Measurements from ENCODE around the gene IL20RA. TPM values are rescaled to one million over a fixed set of nuclear protein-coding genes. Genes with fewer than 3 reads are reported as not detected.

IL20RA gene
- total and polyA plus RNA-seq, 2 of the 13 experiments (the other 11 are each of a cell fraction or from before 2014, with no cell fraction given) = not detected

GRCh38 chr6:137087902-137088301 lies 43.1 kb upstream of the IL20RA start:
- no peaks in the 10 kb centered on the region for H3K4me1 ChIP-seq (ENCODE audit: insufficient read depth, low read length)
- FAIRE-seq (no peak), DNase-seq (ENCODE audit: low spot score) (no peak), ATAC-seq (no peak)
- in situ Hi-C loops (cut with HindIII; ENCODE audit: extremely low pct_ligation_motif_present, low pct_unique_long_range_greater_than_20kb) = loop anchor here (25.0 kb wide), 1 partner anchor 874 kb away; no protein-coding TSS in a partner anchor
- H3K4me2 ChIP-seq (ENCODE audit: low read depth, low read length) = no peak overlapping the region
- H3K4me3 ChIP-seq (replicated peaks in 1 of 3; ENCODE audit: insufficient read depth in 1 of 3, low read depth in 2 of 3, low read length in 3 of 3) = no peak overlapping the region
- no TSS peak for BruUV-seq (replicated peaks)
- no peaks in the 10 kb centered on the region for H3K9me3 ChIP-seq (ENCODE audit: low read length)
- no peak overlapping the region for H3K9ac ChIP-seq (ENCODE audit: insufficient read depth, low read depth, low read length)
- TF ChIP-seq TARDBP (CRISPR knock-in tag; IDR thresholded peaks at IDR 0.05) (no peak), ZNF614 (CRISPR knock-in tag; IDR thresholded peaks at IDR 0.05; ENCODE audit: borderline replicate concordance) (no peak), NCOA5 (CRISPR knock-in tag; IDR thresholded peaks at IDR 0.05) (no peak), FOXA1 (IDR thresholded peaks at IDR 0.05) (no peak), FOXA1 (CRISPR knock-in tag; IDR thresholded peaks at IDR 0.05) (no peak), TGIF2 (CRISPR knock-in tag; IDR thresholded peaks at IDR 0.05) (no peak), KLF16 (CRISPR knock-in tag; IDR thresholded peaks at IDR 0.05) (no peak)
- H3K27ac ChIP-seq (ENCODE audit: extremely low read length, insufficient read depth, low read length) = no peak overlapping the region
- CTCF ChIA-PET (ENCODE audit: low intra/inter-chr PET ratio, low total read pairs) = no interaction called here
- no peaks in the 10 kb centered on the region for H3K79me2 ChIP-seq (ENCODE audit: insufficient read depth, low read length)
- no peaks in the 10 kb centered on the region for H3K36me3 ChIP-seq (replicated peaks in 1 of 2; ENCODE audit: control insufficient read depth in 1 of 2, insufficient read depth in 2 of 2, low read length in 2 of 2)
- intact Hi-C loops (cut with micrococcal nuclease; ENCODE audit: unreplicated experiment) = no loop called here
- POLR2A ChIA-PET = no interaction called here
- WGBS (ENCODE audit: low lambda C conversion rate) = 2% methylated on average over 3 of the region's 3 CpGs
- H4K20me1 ChIP-seq (ENCODE audit: insufficient read depth, low read length) = no peaks in the 10 kb centered on the region
- H2AFZ ChIP-seq (ENCODE audit: low read length) = no peak overlapping the region
- peaks cover 0 to 5% of the 10 kb centered on the region in 2 experiments; a peak in 2 of 5 replicates for H3K27me3 ChIP-seq (ENCODE audit: control insufficient read depth in 1 of 2, insufficient read depth in 2 of 2, low read length in 2 of 2)

GRCh38 chr6:137086031-137086430 lies 41.3 kb upstream of the IL20RA start:
- in situ Hi-C loops (cut with HindIII; ENCODE audit: extremely low pct_ligation_motif_present, low pct_unique_long_range_greater_than_20kb) = loop anchor here (25.0 kb wide), 1 partner anchor 876 kb away; no protein-coding TSS in a partner anchor
- ATAC-seq = no peak
- ChIA-PET POLR2A (no interaction called here), CTCF (ENCODE audit: low intra/inter-chr PET ratio, low total read pairs) (no interaction called here)
- BruUV-seq (replicated peaks) = no TSS peak
- Histone ChIP-seq H3K4me3 (replicated peaks in 1 of 3; ENCODE audit: insufficient read depth in 1 of 3, low read depth in 2 of 3, low read length in 3 of 3) (no peak overlapping the region), H2AFZ (ENCODE audit: low read length) (no peak overlapping the region), H3K27ac (ENCODE audit: extremely low read length, insufficient read depth, low read length) (no peak overlapping the region), H3K27me3 (ENCODE audit: control insufficient read depth in 1 of 2, insufficient read depth in 2 of 2, low read length in 2 of 2) (no peaks in the 10 kb centered on the region; a peak in 2 of 5 replicates), H3K9ac (ENCODE audit: insufficient read depth, low read depth, low read length) (no peak overlapping the region), H4K20me1 (ENCODE audit: insufficient read depth, low read length) (no peaks in the 10 kb centered on the region), H3K79me2 (ENCODE audit: insufficient read depth, low read length) (no peaks in the 10 kb centered on the region), H3K9me3 (ENCODE audit: low read length) (no peaks in the 10 kb centered on the region), H3K4me2 (ENCODE audit: low read depth, low read length) (no peak overlapping the region), H3K4me1 (ENCODE audit: insufficient read depth, low read length) (no peaks in the 10 kb centered on the region), H3K36me3 (replicated peaks in 1 of 2; ENCODE audit: control insufficient read depth in 1 of 2, insufficient read depth in 2 of 2, low read length in 2 of 2) (no peaks in the 10 kb centered on the region)
- no peak for FAIRE-seq
- no peak for DNase-seq (ENCODE audit: low spot score)
- intact Hi-C loops (cut with micrococcal nuclease; ENCODE audit: unreplicated experiment) = no loop called here
- TF ChIP-seq ZFP36L1 (CRISPR knock-in tag; IDR thresholded peaks at IDR 0.05) = no peak
- TF ChIP-seq THAP11 (CRISPR knock-in tag; IDR thresholded peaks at IDR 0.05) = no peak
- TF ChIP-seq ZBTB1 (CRISPR knock-in tag; IDR thresholded peaks at IDR 0.05; ENCODE audit: borderline replicate concordance) = no peak
- no peak for TF ChIP-seq ZNF816 (CRISPR knock-in tag; IDR thresholded peaks at IDR 0.05; ENCODE audit: borderline replicate concordance)
- no peak for TF ChIP-seq FOXO1 (CRISPR knock-in tag; IDR thresholded peaks at IDR 0.05)
- no peak for TF ChIP-seq HNRNPL (IDR thresholded peaks at IDR 0.05; ENCODE audit: low read depth, low read length)
- WGBS (ENCODE audit: low lambda C conversion rate) = 8% methylated on average over 1 of the region's 1 CpG
